Measurements from ENCODE around the gene DUSP9. TPM values are rescaled to one million over a fixed set of nuclear protein-coding genes. Genes with fewer than 3 reads are reported as not detected.
"Not testable (repeated sequence)": the region's sequence is repeated elsewhere in the genome, so short reads cannot be mapped to it uniquely, and the experiment has no call there.

The DUSP9 gene
- polyA plus RNA-seq, 2 donors, result 0.18 to 0.46 TPM

- peaks cover 0 to 2% of the 10 kb centered on the region in 2 donors for H3K4me1 ChIP-seq (ENCODE audit: control insufficient read depth in 2 of 2, insufficient read depth in 2 of 2, low read length in 1 of 2)
- no peaks in the 10 kb centered on the region for H3K9me3 ChIP-seq (ENCODE audit: control insufficient read depth in 2 of 2, insufficient read depth in 1 of 2, low read depth in 1 of 2, low read length in 1 of 2)
- peaks cover 0 to 2% of the 10 kb centered on the region in 2 donors for H3K27me3 ChIP-seq (ENCODE audit: control insufficient read depth in 1 of 2, insufficient read depth in 2 of 2, low read length in 2 of 2)
- no peak overlapping the region for H3K4me3 ChIP-seq (ENCODE audit: low read depth in 1 of 2, low read length in 2 of 2)
- 88 to 90% methylated on average over 22 to 23 of the region's 23 CpGs for WGBS, 2 donors
- no peak overlapping the region for H3K27ac ChIP-seq (ENCODE audit: low read depth in 2 of 2, low read length in 1 of 2)
- no peaks in the 10 kb centered on the region for H3K36me3 ChIP-seq (ENCODE audit: control insufficient read depth in 2 of 2, insufficient read depth in 2 of 2, low read length in 1 of 2)
Measured at GRCh38 chrX:153670748-153671588, 24.0 kb downstream of the DUSP9 start.

- H3K27me3 ChIP-seq (ENCODE audit: control insufficient read depth in 1 of 2, insufficient read depth in 2 of 2, low read length in 2 of 2), result no peaks in the 10 kb centered on the region
- no peaks in the 10 kb centered on the region for H3K36me3 ChIP-seq (ENCODE audit: control insufficient read depth in 2 of 2, insufficient read depth in 2 of 2, low read length in 1 of 2)
- WGBS, 2 donors, result 90 to 94% methylated on average over 26 to 27 of the region's 27 CpGs
- no peaks in the 10 kb centered on the region for H3K9me3 ChIP-seq (ENCODE audit: control insufficient read depth in 2 of 2, insufficient read depth in 1 of 2, low read depth in 1 of 2, low read length in 1 of 2)
- peaks cover 0 to 2% of the 10 kb centered on the region in 2 donors for H3K4me1 ChIP-seq (ENCODE audit: control insufficient read depth in 2 of 2, insufficient read depth in 2 of 2, low read length in 1 of 2)
- H3K4me3 ChIP-seq (ENCODE audit: low read depth in 1 of 2, low read length in 2 of 2), result no peak overlapping the region
- no peak overlapping the region for H3K27ac ChIP-seq (ENCODE audit: low read depth in 2 of 2, low read length in 1 of 2)
Measured at GRCh38 chrX:153671589-153672530, 24.9 kb downstream of the DUSP9 start.

- Histone ChIP-seq H3K27ac (ENCODE audit: low read depth in 2 of 2, low read length in 1 of 2) (no peak overlapping the region), H3K36me3 (ENCODE audit: control insufficient read depth in 2 of 2, insufficient read depth in 2 of 2, low read length in 1 of 2) (no peaks in the 10 kb centered on the region), H3K27me3 (ENCODE audit: control insufficient read depth in 1 of 2, insufficient read depth in 2 of 2, low read length in 2 of 2) (no peaks in the 10 kb centered on the region), H3K4me3 (ENCODE audit: low read depth in 1 of 2, low read length in 2 of 2) (no peak overlapping the region), H3K4me1 (ENCODE audit: control insufficient read depth in 2 of 2, insufficient read depth in 2 of 2, low read length in 1 of 2) (peaks cover 0 to 2% of the 10 kb centered on the region in 2 donors), H3K9me3 (ENCODE audit: control insufficient read depth in 2 of 2, insufficient read depth in 1 of 2, low read depth in 1 of 2, low read length in 1 of 2) (no peaks in the 10 kb centered on the region)
- WGBS, 2 donors, result 46 to 61% methylated on average over 41 to 53 of the region's 53 CpGs
Measured at GRCh38 chrX:153672531-153673427, 25.8 kb downstream of the DUSP9 start.

GRCh38 chrX:153673428-153674218 lies 26.6 kb downstream of the DUSP9 start, which contains the start of gene PNCK:
PNCK (minus strand) TSS chrX:153673813; CDS start chrX:153673076, 737 bp downstream.
- Histone ChIP-seq H3K36me3 (ENCODE audit: control insufficient read depth in 2 of 2, insufficient read depth in 2 of 2, low read length in 1 of 2) (no peaks in the 10 kb centered on the region), H3K27me3 (ENCODE audit: control insufficient read depth in 1 of 2, insufficient read depth in 2 of 2, low read length in 2 of 2) (no peaks in the 10 kb centered on the region), H3K9me3 (ENCODE audit: control insufficient read depth in 2 of 2, insufficient read depth in 1 of 2, low read depth in 1 of 2, low read length in 1 of 2) (no peaks in the 10 kb centered on the region), H3K27ac (ENCODE audit: low read depth in 2 of 2, low read length in 1 of 2) (no peak within 1 kb of the TSS), H3K4me1 (ENCODE audit: control insufficient read depth in 2 of 2, insufficient read depth in 2 of 2, low read length in 1 of 2) (no peaks in the 10 kb centered on the region), H3K4me3 (ENCODE audit: low read depth in 1 of 2, low read length in 2 of 2) (no peak within 1 kb of the TSS)
- 8 to 40% methylated on average over 35 to 98 of the region's 98 CpGs for WGBS, 2 donors

GRCh38 chrX:153674219-153674851 lies 27.3 kb downstream of the DUSP9 start:
- Histone ChIP-seq H3K27ac (ENCODE audit: low read depth in 2 of 2, low read length in 1 of 2) (no peak overlapping the region), H3K4me3 (ENCODE audit: low read depth in 1 of 2, low read length in 2 of 2) (no peak overlapping the region), H3K27me3 (ENCODE audit: control insufficient read depth in 1 of 2, insufficient read depth in 2 of 2, low read length in 2 of 2) (no peaks in the 10 kb centered on the region), H3K9me3 (ENCODE audit: control insufficient read depth in 2 of 2, insufficient read depth in 1 of 2, low read depth in 1 of 2, low read length in 1 of 2) (no peaks in the 10 kb centered on the region), H3K4me1 (ENCODE audit: control insufficient read depth in 2 of 2, insufficient read depth in 2 of 2, low read length in 1 of 2) (no peaks in the 10 kb centered on the region), H3K36me3 (ENCODE audit: control insufficient read depth in 2 of 2, insufficient read depth in 2 of 2, low read length in 1 of 2) (no peaks in the 10 kb centered on the region)
- 77 to 79% methylated on average over 27 of the region's 27 CpGs for WGBS, 2 donors

GRCh38 chrX:153681175-153681574 lies 34.2 kb downstream of the DUSP9 start:
- Histone ChIP-seq H3K27ac (ENCODE audit: low read depth in 2 of 2, low read length in 1 of 2) (no peak overlapping the region), H3K27me3 (ENCODE audit: control insufficient read depth in 1 of 2, insufficient read depth in 2 of 2, low read length in 2 of 2) (no peaks in the 10 kb centered on the region), H3K9me3 (ENCODE audit: control insufficient read depth in 2 of 2, insufficient read depth in 1 of 2, low read depth in 1 of 2, low read length in 1 of 2) (no peaks in the 10 kb centered on the region), H3K4me1 (ENCODE audit: control insufficient read depth in 2 of 2, insufficient read depth in 2 of 2, low read length in 1 of 2) (no peaks in the 10 kb centered on the region), H3K4me3 (ENCODE audit: low read depth in 1 of 2, low read length in 2 of 2) (no peak overlapping the region), H3K36me3 (ENCODE audit: control insufficient read depth in 2 of 2, insufficient read depth in 2 of 2, low read length in 1 of 2) (no peaks in the 10 kb centered on the region)
- WGBS, 2 donors, result 71 to 75% methylated on average over 12 of the region's 12 CpGs

- H3K9me3 ChIP-seq (ENCODE audit: control insufficient read depth in 2 of 2, insufficient read depth in 1 of 2, low read depth in 1 of 2, low read length in 1 of 2); H3K27ac ChIP-seq (ENCODE audit: low read depth in 2 of 2, low read length in 1 of 2); H3K4me3 ChIP-seq (ENCODE audit: low read depth in 1 of 2, low read length in 2 of 2); H3K36me3 ChIP-seq (ENCODE audit: control insufficient read depth in 2 of 2, insufficient read depth in 2 of 2, low read length in 1 of 2); H3K4me1 ChIP-seq (ENCODE audit: control insufficient read depth in 2 of 2, insufficient read depth in 2 of 2, low read length in 1 of 2); H3K27me3 ChIP-seq (ENCODE audit: control insufficient read depth in 1 of 2, insufficient read depth in 2 of 2, low read length in 2 of 2): not testable (repeated sequence)
- 95 to 98% methylated on average over 8 of the region's 8 CpGs for WGBS, 2 donors
Measured at GRCh38 chrX:153683486-153683885, 36.5 kb downstream of the DUSP9 start.

GRCh38 chrX:153684467-153685155 lies 37.6 kb downstream of the DUSP9 start:
- Histone ChIP-seq H3K27ac (ENCODE audit: low read depth in 2 of 2, low read length in 1 of 2) (no peak overlapping the region), H3K4me1 (ENCODE audit: control insufficient read depth in 2 of 2, insufficient read depth in 2 of 2, low read length in 1 of 2) (no peaks in the 10 kb centered on the region), H3K27me3 (ENCODE audit: control insufficient read depth in 1 of 2, insufficient read depth in 2 of 2, low read length in 2 of 2) (no peaks in the 10 kb centered on the region), H3K36me3 (ENCODE audit: control insufficient read depth in 2 of 2, insufficient read depth in 2 of 2, low read length in 1 of 2) (no peaks in the 10 kb centered on the region), H3K4me3 (ENCODE audit: low read depth in 1 of 2, low read length in 2 of 2) (no peak overlapping the region), H3K9me3 (ENCODE audit: control insufficient read depth in 2 of 2, insufficient read depth in 1 of 2, low read depth in 1 of 2, low read length in 1 of 2) (no peaks in the 10 kb centered on the region)
- WGBS, 2 donors, result 50 to 67% methylated on average over 16 to 21 of the region's 21 CpGs

Data from esophagus (tissue), 2 donors.